AG10803 (cell line): ENCODE data around the gene SMCHD1.

ENCODE experiments used
- DNase-seq: peaks from one replicate; pipeline ENCODE4 v3.0.0; 2010; ENCODE audit warnings: low read depth
- H3K4me3 ChIP-seq: 2 replicates; pipeline ENCODE4 v1.5.1; 2011; ENCODE audit warnings: mild to moderate bottlenecking, low read length, control low read depth
- CTCF ChIP-seq: conservative IDR thresholded peaks from 2 replicates; pipeline ENCODE4 v1.5.1; 2011; ENCODE audit warnings: mild to moderate bottlenecking, low read length, control low read depth, inconsistent platforms

Gene SMCHD1

DNA sequence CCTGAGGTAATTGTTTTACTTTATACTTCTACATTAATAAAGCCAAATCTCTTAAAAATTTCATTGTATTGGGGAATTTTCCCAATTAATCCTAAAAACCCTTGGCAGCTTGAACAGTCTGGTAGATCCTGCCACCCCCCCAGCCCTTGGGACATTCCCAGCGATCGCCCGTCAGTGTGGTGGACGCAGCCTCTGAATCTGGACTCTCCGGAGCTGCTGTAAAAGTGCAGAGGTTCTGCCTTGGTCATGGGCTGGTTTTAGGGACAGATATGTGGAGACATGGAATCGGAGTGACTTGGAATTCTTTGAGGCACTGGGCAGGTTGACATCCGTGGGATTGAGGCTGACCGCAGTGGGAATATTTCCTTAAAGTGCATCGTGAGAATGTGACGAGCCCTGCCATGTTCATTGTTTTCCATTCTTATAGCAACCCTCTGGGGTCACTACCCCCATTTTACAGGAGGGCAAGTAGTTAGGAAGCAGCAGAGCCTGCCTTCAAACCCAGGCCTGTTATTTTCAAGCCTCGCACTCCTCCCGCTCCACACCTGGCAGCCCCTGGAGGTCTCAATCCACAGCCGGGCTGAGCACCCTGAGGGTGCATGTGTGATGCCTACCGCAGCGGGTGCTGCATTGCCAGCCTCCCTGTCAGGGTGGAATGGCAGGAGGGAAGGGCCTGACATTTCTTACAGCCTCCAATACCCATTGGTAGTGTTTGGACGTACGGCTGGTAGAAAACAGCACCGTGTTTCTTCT is 197.8 kb downstream of the SMCHD1 start:
- no peak for TF ChIP-seq CTCF
- DNase-seq: no peak

GRCh38 chr18:2853926-2854664 is 198.6 kb downstream of the SMCHD1 start:
- H3K4me3 ChIP-seq: no peak overlapping the region
- no peak for DNase-seq
- no peak for TF ChIP-seq CTCF

More for the DNA sequence above, 197.8 kb downstream of the SMCHD1 start:
- no peak overlapping the region for H3K4me3 ChIP-seq
